Midbrain (tissue), 1 donor: Measurements from ENCODE around the gene BBS9.
"Not testable (repeated sequence)": the region's sequence is repeated elsewhere in the genome, so short reads cannot be mapped to it uniquely, and the experiment has no call there.

Experiments used
- DNase-seq: peaks from one replicate; lab custom pipeline; 2025; lab: John Stamatoyannopoulos, UW

The BBS9 gene

GRCh38 chr7:33128990-33129805 lies at the start of gene BBS9:
TSS of gene BBS9 (plus strand) at chr7:33129564. CDS start at chr7:33146253, 16,689 bp downstream.
- peak; percentile 96 for DNase-seq

DNA sequence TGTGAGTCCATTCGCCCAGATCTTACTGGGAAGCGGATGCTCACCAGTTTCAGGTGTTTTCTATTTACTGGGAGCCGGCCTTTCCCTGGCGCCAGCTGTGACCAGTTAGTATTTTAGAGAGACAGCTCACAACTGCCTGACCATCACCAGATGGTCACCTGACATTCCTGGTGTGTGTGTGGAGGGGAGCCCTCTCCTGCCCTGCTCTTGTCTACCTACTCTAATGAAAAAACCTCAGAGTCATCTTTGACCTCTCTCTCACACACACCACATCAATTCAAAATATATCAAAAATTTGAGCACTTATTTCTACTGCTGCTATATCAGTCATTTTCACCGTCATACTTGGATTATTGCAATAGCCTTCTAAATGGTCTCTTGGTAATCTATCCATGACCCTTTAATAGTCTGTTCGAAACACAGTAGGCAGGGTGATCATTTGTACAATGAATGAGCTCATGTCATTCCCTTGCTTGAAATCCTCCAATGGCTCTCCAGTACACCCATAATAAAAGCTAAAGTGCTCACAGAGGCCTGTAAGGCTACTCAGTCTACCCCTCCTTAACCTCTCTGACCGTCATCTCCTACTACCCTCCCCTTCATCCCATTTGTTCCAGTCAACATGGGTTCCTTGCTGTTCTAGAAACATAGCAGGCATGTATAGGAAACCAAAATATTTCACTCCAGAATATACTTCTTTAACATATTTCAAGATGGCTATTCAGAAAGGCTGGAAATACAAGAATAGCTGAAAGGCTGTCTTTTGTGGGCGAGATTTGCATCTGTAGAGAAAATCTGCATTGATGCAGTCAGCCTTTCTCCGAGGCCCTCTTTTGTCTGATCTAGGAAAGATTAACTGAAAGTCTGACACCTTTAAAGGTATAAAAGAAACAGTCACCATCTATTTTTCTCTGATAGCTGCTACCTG lies 49.3 kb upstream of the BBS9 start:
- no peak for DNase-seq

- DNase-seq = no peak
These were observed 42.0 kb upstream of the BBS9 start for GRCh38 chr7:33087356-33087755.

GRCh38 chr7:33087858-33088257 lies 41.5 kb upstream of the BBS9 start:
- no peak for DNase-seq

DNA sequence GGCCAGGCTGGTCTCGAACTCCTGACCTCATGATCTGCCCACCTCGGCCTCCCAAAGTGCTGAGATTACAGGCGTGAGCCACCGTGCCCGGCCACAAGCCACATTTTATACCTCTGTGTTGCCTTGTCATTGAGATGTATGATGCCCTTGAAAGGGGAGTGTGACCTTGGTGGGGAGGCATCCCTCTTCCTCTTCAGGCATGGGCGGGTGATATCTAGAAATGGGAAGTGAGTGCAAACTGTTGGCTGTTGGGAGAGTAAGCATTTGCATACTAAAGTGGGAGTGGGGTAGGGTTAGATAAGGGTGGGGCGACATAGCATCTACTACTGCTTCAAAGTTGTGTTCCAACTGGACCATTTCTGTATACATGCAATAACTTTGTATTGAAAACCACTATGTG lies 40.2 kb upstream of the BBS9 start:
- no peak for DNase-seq

GRCh38 chr7:33091111-33091531 lies 38.2 kb upstream of the BBS9 start:
- no peak for DNase-seq

DNA sequence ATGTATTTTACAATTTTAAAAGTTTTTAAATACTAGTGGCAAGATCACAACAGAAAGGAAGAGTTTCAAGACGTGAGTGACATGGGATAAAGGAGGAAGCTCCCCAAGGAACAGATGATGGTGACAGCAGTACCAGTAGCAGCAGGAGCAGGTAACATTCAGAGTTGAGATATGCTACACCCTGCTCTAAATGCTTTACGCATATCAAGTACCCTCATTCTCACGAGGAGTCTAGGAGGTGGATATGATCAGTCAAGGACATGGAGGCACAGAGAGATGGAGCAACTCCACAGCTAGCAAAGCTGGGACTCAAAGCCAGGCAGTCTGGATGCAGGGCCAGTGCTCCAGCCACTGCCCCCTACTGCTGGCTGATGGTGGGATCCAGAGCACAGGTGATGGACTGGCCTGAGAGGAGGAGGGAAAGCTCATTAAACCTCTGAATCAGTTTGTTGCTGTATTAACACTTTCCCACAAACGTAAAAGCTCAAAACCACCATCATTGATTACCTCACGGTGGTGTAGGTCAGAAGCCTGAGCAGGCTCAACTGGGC lies 37.6 kb upstream of the BBS9 start:
- DNase-seq = no peak

- DNase-seq = no peak
These were observed 36.1 kb upstream of the BBS9 start for GRCh38 chr7:33093266-33093665.

DNA sequence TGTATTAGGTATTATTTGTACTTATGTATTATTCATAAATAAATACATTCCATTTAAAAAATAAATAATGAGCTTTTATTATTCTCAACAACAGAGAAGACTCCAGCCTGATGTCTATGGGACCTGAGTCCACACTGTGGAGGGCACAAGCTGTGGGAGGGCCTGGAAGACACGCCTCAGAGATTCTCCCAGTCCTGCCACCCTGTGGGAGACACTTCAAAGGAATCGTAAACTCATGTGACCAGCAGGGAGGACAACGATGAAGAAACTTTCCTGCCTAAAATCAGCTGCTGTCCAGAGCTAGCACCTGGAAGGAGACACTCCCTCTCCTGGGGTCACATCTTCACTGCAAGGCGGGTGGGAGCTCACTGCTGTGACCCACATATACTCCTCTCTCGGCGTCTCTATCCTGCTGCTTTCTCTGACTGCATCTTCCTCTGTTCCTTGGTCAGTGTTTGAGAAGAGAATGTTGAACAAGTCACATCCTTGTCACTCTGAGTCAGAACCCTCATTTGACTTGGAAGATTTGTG lies 34.6 kb upstream of the BBS9 start:
- not testable (repeated sequence) for DNase-seq

DNA sequence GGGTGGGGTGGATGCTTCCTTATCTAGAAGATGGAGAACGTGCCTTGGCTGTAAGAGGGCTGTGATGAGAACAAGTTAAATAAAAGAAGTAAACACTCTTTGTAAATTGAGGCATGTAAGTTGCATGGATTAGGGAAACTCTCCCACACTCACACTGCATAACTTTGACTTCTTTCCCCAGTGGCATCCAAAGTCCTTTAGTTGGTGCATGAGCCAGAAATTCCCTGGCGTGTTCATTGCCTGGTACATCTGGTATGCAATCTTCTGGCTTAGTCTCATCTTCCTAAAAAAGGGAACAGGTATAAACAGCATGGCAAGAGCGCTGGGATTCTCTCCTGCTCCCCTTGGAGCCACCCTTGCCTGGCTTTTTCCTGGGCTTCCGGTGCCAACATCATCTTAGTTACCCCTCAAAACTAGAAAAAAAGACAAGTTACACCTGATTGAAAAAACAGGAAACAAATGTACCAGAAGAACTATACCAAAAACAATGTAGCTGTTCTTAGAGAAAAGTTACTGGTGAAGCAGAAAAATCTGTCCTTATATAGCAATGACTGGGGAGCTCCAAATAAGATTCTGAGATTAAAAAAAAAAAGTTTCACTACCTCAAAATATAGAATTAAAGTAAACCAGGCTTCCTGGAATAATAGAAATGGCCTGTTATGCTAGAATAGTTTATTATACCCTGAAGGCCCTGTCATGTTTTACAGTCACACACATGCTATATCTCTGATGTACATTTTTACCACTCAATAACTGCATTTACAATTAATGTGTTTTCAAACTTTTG lies 30.0 kb upstream of the BBS9 start:
- no peak for DNase-seq

GRCh38 chr7:33100770-33101169 lies 28.6 kb upstream of the BBS9 start:
- DNase-seq = no peak

- DNase-seq = no peak
These were observed 27.5 kb upstream of the BBS9 start for GRCh38 chr7:33101906-33102305.

DNA sequence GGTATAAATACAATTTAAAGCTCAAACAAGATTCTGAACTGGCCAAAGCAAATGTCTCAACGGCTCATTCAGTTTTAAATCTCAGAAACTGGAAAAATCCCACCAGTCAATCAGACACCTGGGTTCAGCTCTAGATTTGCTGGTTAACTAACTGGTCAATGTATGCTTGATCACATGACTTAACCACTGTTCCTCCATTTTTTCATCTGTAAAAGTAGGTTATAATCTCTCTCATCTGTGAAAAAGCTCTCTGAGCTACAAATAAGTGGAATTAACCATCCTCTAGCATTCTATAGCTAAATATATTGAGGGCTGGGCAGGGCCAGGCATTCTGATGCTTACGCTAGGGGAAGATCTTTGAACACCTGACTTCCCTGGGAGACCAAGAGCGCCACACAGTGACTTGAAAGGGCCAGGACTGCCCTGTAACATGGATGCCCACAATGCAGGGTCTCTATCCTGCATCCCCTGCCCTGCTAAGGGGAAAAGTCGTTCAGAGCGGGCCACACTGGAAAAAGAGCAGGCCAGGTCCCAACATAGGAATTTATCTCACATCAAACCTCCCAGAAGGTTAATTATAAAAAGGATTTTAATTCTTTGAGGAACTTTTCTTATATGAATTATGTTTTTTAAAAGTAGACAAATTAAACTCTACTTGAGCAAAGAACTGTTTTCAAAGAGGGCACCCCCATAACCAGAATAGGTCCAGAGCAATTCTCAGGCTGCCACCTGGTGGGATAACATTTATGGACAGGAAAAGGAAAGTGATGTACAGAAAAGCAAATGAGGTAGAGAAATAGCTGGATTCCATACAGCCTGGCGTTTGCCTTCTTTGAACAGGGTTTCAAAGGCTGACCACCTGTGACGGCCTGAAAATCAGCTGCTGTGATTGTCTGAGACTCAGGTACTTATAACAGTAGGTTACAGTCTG lies 22.0 kb upstream of the BBS9 start:
- peak; percentile 38 for DNase-seq

GRCh38 chr7:33108554-33109004 lies 20.8 kb upstream of the BBS9 start:
- no peak for DNase-seq

GRCh38 chr7:33109005-33109757 lies 20.2 kb upstream of the BBS9 start, which contains the start of gene RP9:
TSS of gene RP9 (minus strand) at chr7:33109404. CDS start at chr7:33109372, 32 bp downstream.
- peak; percentile 52 for DNase-seq

DNA sequence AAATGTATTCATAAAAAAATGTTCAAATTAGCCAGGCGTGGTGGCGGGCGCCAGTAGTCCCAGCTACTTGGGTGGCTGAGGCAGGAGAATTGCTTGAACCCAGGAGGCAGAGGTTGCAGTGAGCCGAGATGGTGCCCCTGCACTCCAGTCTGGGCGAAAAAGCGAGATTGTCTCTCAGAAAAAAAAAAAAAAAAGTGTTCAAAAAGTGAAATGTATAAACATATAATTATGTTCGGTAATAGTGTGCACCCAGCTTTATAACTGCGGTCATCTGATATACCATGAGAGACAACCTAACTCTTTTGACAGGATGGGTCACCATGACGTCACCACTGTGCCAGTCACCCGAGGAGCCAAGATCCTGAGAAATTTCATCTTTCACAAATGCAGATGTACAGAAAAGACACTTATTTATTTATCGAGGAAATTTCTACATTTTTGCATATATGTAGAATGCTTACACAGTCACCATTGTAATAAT lies 19.6 kb upstream of the BBS9 start:
- DNase-seq = no peak

GRCh38 chr7:33111614-33112013 lies 17.8 kb upstream of the BBS9 start:
- DNase-seq = no peak

DNA sequence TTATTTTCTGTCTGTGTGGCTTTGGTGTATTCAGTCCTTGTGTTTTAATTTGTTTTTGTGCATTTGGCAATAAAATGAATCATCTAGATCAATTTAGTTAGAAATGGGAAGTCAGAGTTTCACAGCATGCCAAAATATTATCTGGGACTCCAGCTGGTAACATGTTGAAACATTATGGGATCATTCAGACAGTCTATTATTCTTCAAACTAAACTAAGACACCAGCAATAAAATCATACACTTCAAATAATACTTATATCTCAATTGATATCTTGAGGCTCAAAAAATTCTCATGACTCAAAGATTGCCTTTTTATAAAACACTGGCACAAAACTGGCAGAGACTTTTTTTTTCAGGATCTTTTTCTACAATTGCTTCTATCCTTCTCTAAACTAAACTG lies 14.4 kb upstream of the BBS9 start:
- no peak for DNase-seq

- no peak for DNase-seq
These were observed 11.0 kb upstream of the BBS9 start for GRCh38 chr7:33118383-33118782.
